ENCODE data around the gene ACP2. TPM values are rescaled to one million over a fixed set of nuclear protein-coding genes. Genes with fewer than 3 reads are reported as not detected.

ACP2 gene
- total and polyA plus RNA-seq, 7 experiments from 2014 or later, result 7.1 to 38.1 (median 22.6) TPM

- DNase-seq, result no peak
- Mint-ChIP-seq H3K36me3 (peaks cover 0 to 4% (median 0%) of the 10 kb centered on the region in 5 donors), H3K4me3 (no peak overlapping the region), H3K4me1 (peaks cover 20 to 41% (median 28%) of the 10 kb centered on the region in 7 donors), H3K27me3 (no peaks in the 10 kb centered on the region), H3K27ac (peak overlapping the region in 7 of 9 donors; percentile 28 to 82 (median 74)), H3K9me3 (no peaks in the 10 kb centered on the region)
- ChIA-PET CTCF (interaction anchor here (0.5 to 1.4 kb wide), 4 partner anchors 9 to 146 kb away, joined by 3 to 10 read pairs (median 4); partner anchors contain the start of gene ACP2), POLR2A (interaction anchor here (0.8 to 6.8 kb wide), 4 partner anchors 11 to 49 kb away, joined by 3 to 48 read pairs (median 8); partner anchors contain the start of genes ACP2 and DDB2)
- peaks cover 10 to 27% of the 10 kb centered on the region in 2 donors for H3K4me1 ChIP-seq (ENCODE audit: control insufficient read depth in 2 of 2, insufficient read depth in 2 of 2, low read length in 2 of 2)
- H3K27ac ChIP-seq (ENCODE audit: low read depth, low read length), result no peak overlapping the region
- no peaks in the 10 kb centered on the region for H3K36me3 ChIP-seq (ENCODE audit: control insufficient read depth in 2 of 3, insufficient read depth in 3 of 3, low read length in 3 of 3)
- no peaks in the 10 kb centered on the region for H3K27me3 ChIP-seq (ENCODE audit: control insufficient read depth in 2 of 2, insufficient read depth in 2 of 2, low read length in 2 of 2)
- no peak overlapping the region for H3K4me3 ChIP-seq (ENCODE audit: low read length)
- H3K9me3 ChIP-seq (ENCODE audit: control insufficient read depth in 2 of 3, low read length in 3 of 3), result no peaks in the 10 kb centered on the region
- no peak for ATAC-seq
- intact Hi-C loops (cut with micrococcal nuclease), result no loop called here
Measured at GRCh38 chr11:47264521-47264920, 15.9 kb upstream of the ACP2 start.

DNA sequence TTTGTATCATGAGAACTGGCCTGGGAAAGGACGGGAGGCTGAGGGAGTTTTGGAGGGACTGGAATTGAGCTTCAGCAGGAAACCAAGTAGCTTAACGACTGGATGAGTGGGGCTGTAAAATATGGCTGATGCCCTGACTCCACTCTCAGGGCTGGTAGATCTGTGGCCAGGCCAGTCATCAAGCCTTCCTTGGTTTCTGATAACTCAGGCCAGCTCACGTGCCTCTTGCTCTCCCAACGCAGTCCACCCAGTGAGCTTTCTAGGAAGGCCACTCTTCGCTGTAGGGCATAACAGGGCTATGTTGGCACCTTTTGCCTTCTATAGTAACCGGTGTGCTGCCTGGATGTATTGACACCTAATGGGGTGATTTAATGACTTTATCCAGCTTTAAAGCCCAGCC, 15.5 kb upstream of the ACP2 start:
- no peak overlapping the region for H3K27ac ChIP-seq (ENCODE audit: low read depth, low read length)
- DNase-seq (no peak), ATAC-seq (no peak)
- H3K4me3 ChIP-seq (ENCODE audit: low read length), result no peak overlapping the region
- intact Hi-C loops (cut with micrococcal nuclease), result no loop called here
- no peaks in the 10 kb centered on the region for H3K9me3 ChIP-seq (ENCODE audit: control insufficient read depth in 2 of 3, low read length in 3 of 3)
- Mint-ChIP-seq H3K27ac (peak overlapping the region in 4 of 9 donors; percentile 28 to 82 (median 55)), H3K9me3 (no peaks in the 10 kb centered on the region), H3K36me3 (peaks cover 0 to 4% (median 0%) of the 10 kb centered on the region in 5 donors), H3K27me3 (no peaks in the 10 kb centered on the region), H3K4me1 (peaks cover 22 to 43% (median 31%) of the 10 kb centered on the region in 7 donors), H3K4me3 (no peak overlapping the region)
- no peaks in the 10 kb centered on the region for H3K27me3 ChIP-seq (ENCODE audit: control insufficient read depth in 2 of 2, insufficient read depth in 2 of 2, low read length in 2 of 2)
- peaks cover 9 to 28% of the 10 kb centered on the region in 2 donors for H3K4me1 ChIP-seq (ENCODE audit: control insufficient read depth in 2 of 2, insufficient read depth in 2 of 2, low read length in 2 of 2)
- POLR2A ChIA-PET, result interaction anchor here (0.8 to 6.8 kb wide), 5 partner anchors 9 to 49 kb away, joined by 3 to 48 read pairs (median 4); partner anchors contain the start of genes ACP2 and DDB2
- CTCF ChIA-PET, result interaction anchor here (0.5 to 1.4 kb wide), 4 partner anchors 9 to 146 kb away, joined by 3 to 10 read pairs (median 4); partner anchors contain the start of gene ACP2
- no peaks in the 10 kb centered on the region for H3K36me3 ChIP-seq (ENCODE audit: control insufficient read depth in 2 of 3, insufficient read depth in 3 of 3, low read length in 3 of 3)

DNA sequence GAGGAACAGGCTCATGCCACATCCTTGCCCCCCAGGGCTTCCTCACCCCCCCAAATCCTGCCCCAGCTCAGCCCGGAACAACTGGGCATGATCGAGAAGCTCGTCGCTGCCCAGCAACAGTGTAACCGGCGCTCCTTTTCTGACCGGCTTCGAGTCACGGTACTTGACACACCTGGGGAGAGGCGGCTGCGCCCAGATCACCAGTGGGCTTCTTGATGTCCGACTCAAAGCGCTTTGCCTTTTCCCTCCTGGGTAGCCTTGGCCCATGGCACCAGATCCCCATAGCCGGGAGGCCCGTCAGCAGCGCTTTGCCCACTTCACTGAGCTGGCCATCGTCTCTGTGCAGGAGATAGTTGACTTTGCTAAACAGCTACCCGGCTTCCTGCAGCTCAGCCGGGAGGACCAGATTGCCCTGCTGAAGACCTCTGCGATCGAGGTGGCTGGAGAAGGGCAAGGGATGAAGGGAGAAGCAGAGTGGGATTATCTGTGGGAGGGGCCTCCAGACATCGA, 12.7 kb upstream of the ACP2 start:
- CTCF ChIA-PET, result interaction anchor here (0.6 kb wide), 1 partner anchor 29 kb away, joined by 4 read pairs; no protein-coding TSS in a partner anchor
- Mint-ChIP-seq H3K36me3 (peaks cover 0 to 4% (median 0%) of the 10 kb centered on the region in 5 donors), H3K27ac (no peak overlapping the region), H3K9me3 (no peaks in the 10 kb centered on the region), H3K27me3 (no peaks in the 10 kb centered on the region), H3K4me3 (no peak overlapping the region), H3K4me1 (peaks cover 12 to 32% (median 18%) of the 10 kb centered on the region in 7 donors)
- no peaks in the 10 kb centered on the region for H3K36me3 ChIP-seq (ENCODE audit: control insufficient read depth in 2 of 3, insufficient read depth in 3 of 3, low read length in 3 of 3)
- H3K9me3 ChIP-seq (ENCODE audit: control insufficient read depth in 2 of 3, low read length in 3 of 3), result no peaks in the 10 kb centered on the region
- DNase-seq (no peak), ATAC-seq (no peak)
- peaks cover 0 to 15% of the 10 kb centered on the region in 2 donors for H3K4me1 ChIP-seq (ENCODE audit: control insufficient read depth in 2 of 2, insufficient read depth in 2 of 2, low read length in 2 of 2)
- no peaks in the 10 kb centered on the region for H3K27me3 ChIP-seq (ENCODE audit: control insufficient read depth in 2 of 2, insufficient read depth in 2 of 2, low read length in 2 of 2)
- POLR2A ChIA-PET, result interaction anchor here (0.7 kb wide), 1 partner anchor 12 kb away, joined by 3 read pairs; no protein-coding TSS in a partner anchor
- no peak overlapping the region for H3K27ac ChIP-seq (ENCODE audit: low read depth, low read length)
- H3K4me3 ChIP-seq (ENCODE audit: low read length), result no peak overlapping the region
- intact Hi-C loops (cut with micrococcal nuclease), result no loop called here

- ATAC-seq, result no peak
- no peak overlapping the region for H3K4me3 ChIP-seq (ENCODE audit: low read length)
- ChIA-PET POLR2A (interaction anchor here (1.6 to 2.8 kb wide), 3 partner anchors 8 to 13 kb away, joined by 9 to 20 read pairs (median 18); partner anchors contain the start of gene ACP2), CTCF (interaction anchor here (1.5 to 2.0 kb wide), 5 partner anchors 11 to 82 kb away, joined by 3 to 15 read pairs (median 10); partner anchors contain the start of genes ACP2 and DDB2)
- no peaks in the 10 kb centered on the region for H3K36me3 ChIP-seq (ENCODE audit: control insufficient read depth in 2 of 3, insufficient read depth in 3 of 3, low read length in 3 of 3)
- intact Hi-C loops (cut with micrococcal nuclease), result no loop called here
- H3K27ac ChIP-seq (ENCODE audit: low read depth, low read length), result no peak overlapping the region
- Mint-ChIP-seq H3K27ac (peak overlapping the region in 1 of 9 donors; percentile 65), H3K4me3 (no peak overlapping the region), H3K9me3 (no peaks in the 10 kb centered on the region), H3K27me3 (no peaks in the 10 kb centered on the region), H3K4me1 (peaks cover 9 to 26% (median 16%) of the 10 kb centered on the region in 7 donors), H3K36me3 (peaks cover 0 to 3% (median 0%) of the 10 kb centered on the region in 5 donors)
- peaks cover 0 to 11% of the 10 kb centered on the region in 2 donors for H3K4me1 ChIP-seq (ENCODE audit: control insufficient read depth in 2 of 2, insufficient read depth in 2 of 2, low read length in 2 of 2)
- DNase-seq, result no peak
- H3K27me3 ChIP-seq (ENCODE audit: control insufficient read depth in 2 of 2, insufficient read depth in 2 of 2, low read length in 2 of 2), result no peaks in the 10 kb centered on the region
- no peaks in the 10 kb centered on the region for H3K9me3 ChIP-seq (ENCODE audit: control insufficient read depth in 2 of 3, low read length in 3 of 3)
Measured at GRCh38 chr11:47260366-47260765, 11.8 kb upstream of the ACP2 start.

- Histone ChIP-seq H3K27ac (ENCODE audit: low read depth, low read length) (no peak overlapping the region), H3K4me1 (ENCODE audit: control insufficient read depth in 2 of 2, insufficient read depth in 2 of 2, low read length in 2 of 2) (peaks cover 0 to 11% of the 10 kb centered on the region in 2 donors), H3K36me3 (ENCODE audit: control insufficient read depth in 2 of 3, insufficient read depth in 3 of 3, low read length in 3 of 3) (no peaks in the 10 kb centered on the region), H3K4me3 (ENCODE audit: low read length) (no peak overlapping the region), H3K9me3 (ENCODE audit: control insufficient read depth in 2 of 3, low read length in 3 of 3) (no peaks in the 10 kb centered on the region), H3K27me3 (ENCODE audit: control insufficient read depth in 2 of 2, insufficient read depth in 2 of 2, low read length in 2 of 2) (no peaks in the 10 kb centered on the region)
- POLR2A ChIA-PET, result interaction anchor here (0.6 to 2.8 kb wide), 9 partner anchors 9 to 506 kb away, joined by 3 to 20 read pairs (median 9); partner anchors contain the start of genes ACP2 and DDB2
- intact Hi-C loops (cut with micrococcal nuclease), result loop anchor here (1.0 kb wide), 3 partner anchors 10 to 82 kb away; partner anchors contain the start of gene ACP2 (in 1 of the 2)
- H3K27me3 Mint-ChIP-seq, result no peaks in the 10 kb centered on the region
- peak overlapping the region in 1 of 9 donors; percentile 76 for H3K27ac Mint-ChIP-seq
- ATAC-seq (peak; percentile 80), DNase-seq (peak in 5 of 9 donors; percentile 23 to 42 (median 29))
- H3K4me1 Mint-ChIP-seq, result peaks cover 11 to 28% (median 18%) of the 10 kb centered on the region in 7 donors
- CTCF ChIA-PET, result interaction anchor here (0.6 to 2.0 kb wide), 11 partner anchors 9 to 804 kb away, joined by 3 to 15 read pairs (median 4); partner anchors contain the start of genes ACP2 and DDB2
- H3K4me3 Mint-ChIP-seq, result no peak overlapping the region
- H3K36me3 Mint-ChIP-seq, result no peaks in the 10 kb centered on the region
- no peaks in the 10 kb centered on the region for H3K9me3 Mint-ChIP-seq
Measured at GRCh38 chr11:47259232-47259977, 10.8 kb upstream of the ACP2 start.

- ChIA-PET CTCF (interaction anchor here (1.0 to 2.0 kb wide), 5 partner anchors 10 to 80 kb away, joined by 3 to 15 read pairs (median 10); partner anchors contain the start of genes ACP2 and DDB2), POLR2A (interaction anchor here (0.6 to 2.8 kb wide), 7 partner anchors 10 to 146 kb away, joined by 3 to 20 read pairs (median 9); partner anchors contain the start of genes ACP2 and DDB2)
- no peaks in the 10 kb centered on the region for H3K9me3 ChIP-seq (ENCODE audit: control insufficient read depth in 2 of 3, low read length in 3 of 3)
- Mint-ChIP-seq H3K27ac (peak overlapping the region in 2 of 9 donors; percentile 15 to 19), H3K4me3 (no peak overlapping the region), H3K9me3 (no peaks in the 10 kb centered on the region), H3K36me3 (no peaks in the 10 kb centered on the region), H3K4me1 (peaks cover 11 to 22% (median 18%) of the 10 kb centered on the region in 7 donors), H3K27me3 (no peaks in the 10 kb centered on the region)
- ATAC-seq (no peak), DNase-seq (no peak)
- H3K4me3 ChIP-seq (ENCODE audit: low read length), result no peak overlapping the region
- intact Hi-C loops (cut with micrococcal nuclease), result no loop called here
- H3K27ac ChIP-seq (ENCODE audit: low read depth, low read length), result no peak overlapping the region
- peaks cover 0 to 11% of the 10 kb centered on the region in 2 donors for H3K4me1 ChIP-seq (ENCODE audit: control insufficient read depth in 2 of 2, insufficient read depth in 2 of 2, low read length in 2 of 2)
- no peaks in the 10 kb centered on the region for H3K36me3 ChIP-seq (ENCODE audit: control insufficient read depth in 2 of 3, insufficient read depth in 3 of 3, low read length in 3 of 3)
- H3K27me3 ChIP-seq (ENCODE audit: control insufficient read depth in 2 of 2, insufficient read depth in 2 of 2, low read length in 2 of 2), result no peaks in the 10 kb centered on the region
Measured at GRCh38 chr11:47258317-47258902, 9.8 kb upstream of the ACP2 start.

Data from naive thymus-derived CD4-positive, alpha-beta T cell (primary cell).